GM23338 (cell line): ENCODE data around the gene FRY.

Experiments used
- CREB1 ChIP-seq: fragments of 250-450 bp; sonication (Bioruptor Pico); IDR thresholded peaks from 2 replicates; pipeline ENCODE4 v1.5.0; 2020; ENCODE audit warnings: low read depth, mild to moderate bottlenecking, moderate library complexity
- EZH2 ChIP-seq: fragments of 200-600 bp; sonication (generic); IDR thresholded peaks from one replicate; pipeline ENCODE4 v1.8.0; 2017; ENCODE audit warnings: antibody characterized with exemption, mild to moderate bottlenecking, low read depth; ENCODE audit not compliant: unreplicated experiment
- EZH2phosphoT487 ChIP-seq: fragments of 200-600 bp; sonication (generic); IDR thresholded peaks from one replicate; pipeline ENCODE4 v1.8.1; 2018; ENCODE audit warnings: antibody characterized with exemption; ENCODE audit not compliant: unreplicated experiment
- JUNB ChIP-seq: IDR thresholded peaks from one replicate; pipeline ENCODE4 v1.6.1; 2016; ENCODE audit warnings: antibody characterized with exemption; ENCODE audit not compliant: unreplicated experiment
- NANOG ChIP-seq: IDR thresholded peaks from 2 replicates; pipeline ENCODE4 v1.6.1; 2016; ENCODE audit warnings: antibody characterized with exemption, borderline replicate concordance
- POLR2AphosphoS5 ChIP-seq: IDR thresholded peaks from 2 replicates; pipeline ENCODE4 v1.6.1; 2016; ENCODE audit warnings: antibody characterized with exemption, low read depth
- STAT1 ChIP-seq: IDR thresholded peaks from one replicate; pipeline ENCODE4 v1.6.1; 2016; ENCODE audit warnings: antibody characterized with exemption; ENCODE audit not compliant: unreplicated experiment
- ZNF114 ChIP-seq: fragments of 250-450 bp; sonication (Bioruptor Pico); IDR thresholded peaks from 2 replicates; pipeline ENCODE4 v1.5.0; 2020; ENCODE audit warnings: mild to moderate bottlenecking, moderate library complexity
- ZNF331 ChIP-seq: fragments of 250-450 bp; sonication (Bioruptor Pico); IDR thresholded peaks from 2 replicates; pipeline ENCODE4 v1.5.0; 2020; ENCODE audit warnings: low read depth, mild to moderate bottlenecking, moderate library complexity
- TF ChIP-seq, protein P1 (sequence below), 2 experiments: fragments of 200-600 bp in 1 of 2; sonication (generic) in 1 of 2; conservative IDR thresholded peaks; 2 replicates each; pipeline versions ENCODE4 v1.5.1 to v1.6.1; 2016 to 2017; ENCODE audit warnings: antibody characterized with exemption in 2 of 2, low read depth in 2 of 2, mild to moderate bottlenecking in 2 of 2, moderate library complexity in 1 of 2
- TF ChIP-seq, protein P2 (sequence below): IDR thresholded peaks from 2 replicates; pipeline ENCODE4 v1.6.1; 2016; ENCODE audit warnings: antibody characterized with exemption
- TF ChIP-seq, protein P3 (sequence below): IDR thresholded peaks from one replicate; pipeline ENCODE4 v1.6.1; 2018; ENCODE audit warnings: antibody characterized with exemption; ENCODE audit not compliant: unreplicated experiment
- TF ChIP-seq, protein P4 (sequence below): fragments of 250-450 bp; sonication (Bioruptor Pico); IDR thresholded peaks from 2 replicates; pipeline ENCODE4 v1.5.0; 2020; ENCODE audit warnings: mild to moderate bottlenecking, moderate library complexity

DNA sequence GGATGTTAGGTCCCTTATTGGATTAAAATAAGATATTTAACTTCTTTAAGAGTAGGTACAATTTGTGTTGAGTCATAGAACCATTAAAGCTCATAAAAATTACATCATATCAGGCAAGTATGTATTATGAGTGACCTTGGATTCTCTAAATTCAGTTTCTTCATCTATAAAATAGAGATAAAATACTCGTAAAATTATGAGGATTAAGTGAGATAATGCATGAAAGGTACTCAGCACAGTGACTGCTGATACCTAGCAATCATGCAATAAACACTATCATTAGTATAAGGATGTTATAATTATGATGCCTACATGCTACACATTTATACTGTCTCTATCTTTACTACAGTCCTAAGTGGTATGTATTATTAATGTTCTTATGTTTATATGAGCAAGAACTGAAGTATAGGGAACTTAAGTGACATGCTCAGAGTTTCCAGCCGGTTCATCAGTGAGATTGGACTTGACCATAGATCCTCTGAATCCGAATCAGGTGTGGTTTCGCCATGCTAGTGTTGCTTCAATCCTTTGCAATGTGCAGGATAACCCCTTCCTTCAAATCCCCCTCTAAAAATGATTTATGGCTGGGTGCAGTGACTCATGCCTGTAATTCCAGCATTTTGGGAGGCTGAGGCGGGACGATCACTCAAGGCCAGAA, 22.9 kb upstream of the FRY start:
- no peak for TF ChIP-seq ZNF114 (CRISPR knock-in tag)
- TF ChIP-seq, protein P1, sequence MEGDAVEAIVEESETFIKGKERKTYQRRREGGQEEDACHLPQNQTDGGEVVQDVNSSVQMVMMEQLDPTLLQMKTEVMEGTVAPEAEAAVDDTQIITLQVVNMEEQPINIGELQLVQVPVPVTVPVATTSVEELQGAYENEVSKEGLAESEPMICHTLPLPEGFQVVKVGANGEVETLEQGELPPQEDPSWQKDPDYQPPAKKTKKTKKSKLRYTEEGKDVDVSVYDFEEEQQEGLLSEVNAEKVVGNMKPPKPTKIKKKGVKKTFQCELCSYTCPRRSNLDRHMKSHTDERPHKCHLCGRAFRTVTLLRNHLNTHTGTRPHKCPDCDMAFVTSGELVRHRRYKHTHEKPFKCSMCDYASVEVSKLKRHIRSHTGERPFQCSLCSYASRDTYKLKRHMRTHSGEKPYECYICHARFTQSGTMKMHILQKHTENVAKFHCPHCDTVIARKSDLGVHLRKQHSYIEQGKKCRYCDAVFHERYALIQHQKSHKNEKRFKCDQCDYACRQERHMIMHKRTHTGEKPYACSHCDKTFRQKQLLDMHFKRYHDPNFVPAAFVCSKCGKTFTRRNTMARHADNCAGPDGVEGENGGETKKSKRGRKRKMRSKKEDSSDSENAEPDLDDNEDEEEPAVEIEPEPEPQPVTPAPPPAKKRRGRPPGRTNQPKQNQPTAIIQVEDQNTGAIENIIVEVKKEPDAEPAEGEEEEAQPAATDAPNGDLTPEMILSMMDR (conservative IDR thresholded peaks at IDR 0.05; ENCODE audit: low read depth in 2 of 2), result no peak
- TF ChIP-seq POLR2AphosphoS5, result no peak
- TF ChIP-seq EZH2phosphoT487, result no peak
- TF ChIP-seq, protein P2, sequence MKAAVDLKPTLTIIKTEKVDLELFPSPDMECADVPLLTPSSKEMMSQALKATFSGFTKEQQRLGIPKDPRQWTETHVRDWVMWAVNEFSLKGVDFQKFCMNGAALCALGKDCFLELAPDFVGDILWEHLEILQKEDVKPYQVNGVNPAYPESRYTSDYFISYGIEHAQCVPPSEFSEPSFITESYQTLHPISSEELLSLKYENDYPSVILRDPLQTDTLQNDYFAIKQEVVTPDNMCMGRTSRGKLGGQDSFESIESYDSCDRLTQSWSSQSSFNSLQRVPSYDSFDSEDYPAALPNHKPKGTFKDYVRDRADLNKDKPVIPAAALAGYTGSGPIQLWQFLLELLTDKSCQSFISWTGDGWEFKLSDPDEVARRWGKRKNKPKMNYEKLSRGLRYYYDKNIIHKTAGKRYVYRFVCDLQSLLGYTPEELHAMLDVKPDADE, result no peak
- TF ChIP-seq, protein P3, sequence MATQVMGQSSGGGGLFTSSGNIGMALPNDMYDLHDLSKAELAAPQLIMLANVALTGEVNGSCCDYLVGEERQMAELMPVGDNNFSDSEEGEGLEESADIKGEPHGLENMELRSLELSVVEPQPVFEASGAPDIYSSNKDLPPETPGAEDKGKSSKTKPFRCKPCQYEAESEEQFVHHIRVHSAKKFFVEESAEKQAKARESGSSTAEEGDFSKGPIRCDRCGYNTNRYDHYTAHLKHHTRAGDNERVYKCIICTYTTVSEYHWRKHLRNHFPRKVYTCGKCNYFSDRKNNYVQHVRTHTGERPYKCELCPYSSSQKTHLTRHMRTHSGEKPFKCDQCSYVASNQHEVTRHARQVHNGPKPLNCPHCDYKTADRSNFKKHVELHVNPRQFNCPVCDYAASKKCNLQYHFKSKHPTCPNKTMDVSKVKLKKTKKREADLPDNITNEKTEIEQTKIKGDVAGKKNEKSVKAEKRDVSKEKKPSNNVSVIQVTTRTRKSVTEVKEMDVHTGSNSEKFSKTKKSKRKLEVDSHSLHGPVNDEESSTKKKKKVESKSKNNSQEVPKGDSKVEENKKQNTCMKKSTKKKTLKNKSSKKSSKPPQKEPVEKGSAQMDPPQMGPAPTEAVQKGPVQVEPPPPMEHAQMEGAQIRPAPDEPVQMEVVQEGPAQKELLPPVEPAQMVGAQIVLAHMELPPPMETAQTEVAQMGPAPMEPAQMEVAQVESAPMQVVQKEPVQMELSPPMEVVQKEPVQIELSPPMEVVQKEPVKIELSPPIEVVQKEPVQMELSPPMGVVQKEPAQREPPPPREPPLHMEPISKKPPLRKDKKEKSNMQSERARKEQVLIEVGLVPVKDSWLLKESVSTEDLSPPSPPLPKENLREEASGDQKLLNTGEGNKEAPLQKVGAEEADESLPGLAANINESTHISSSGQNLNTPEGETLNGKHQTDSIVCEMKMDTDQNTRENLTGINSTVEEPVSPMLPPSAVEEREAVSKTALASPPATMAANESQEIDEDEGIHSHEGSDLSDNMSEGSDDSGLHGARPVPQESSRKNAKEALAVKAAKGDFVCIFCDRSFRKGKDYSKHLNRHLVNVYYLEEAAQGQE, result no peak
- no peak for TF ChIP-seq JUNB
- no peak for TF ChIP-seq EZH2
- TF ChIP-seq STAT1, result no peak
- no peak for TF ChIP-seq ZNF331 (CRISPR knock-in tag)
- no peak for TF ChIP-seq CREB1 (CRISPR knock-in tag)
- TF ChIP-seq, protein P4, sequence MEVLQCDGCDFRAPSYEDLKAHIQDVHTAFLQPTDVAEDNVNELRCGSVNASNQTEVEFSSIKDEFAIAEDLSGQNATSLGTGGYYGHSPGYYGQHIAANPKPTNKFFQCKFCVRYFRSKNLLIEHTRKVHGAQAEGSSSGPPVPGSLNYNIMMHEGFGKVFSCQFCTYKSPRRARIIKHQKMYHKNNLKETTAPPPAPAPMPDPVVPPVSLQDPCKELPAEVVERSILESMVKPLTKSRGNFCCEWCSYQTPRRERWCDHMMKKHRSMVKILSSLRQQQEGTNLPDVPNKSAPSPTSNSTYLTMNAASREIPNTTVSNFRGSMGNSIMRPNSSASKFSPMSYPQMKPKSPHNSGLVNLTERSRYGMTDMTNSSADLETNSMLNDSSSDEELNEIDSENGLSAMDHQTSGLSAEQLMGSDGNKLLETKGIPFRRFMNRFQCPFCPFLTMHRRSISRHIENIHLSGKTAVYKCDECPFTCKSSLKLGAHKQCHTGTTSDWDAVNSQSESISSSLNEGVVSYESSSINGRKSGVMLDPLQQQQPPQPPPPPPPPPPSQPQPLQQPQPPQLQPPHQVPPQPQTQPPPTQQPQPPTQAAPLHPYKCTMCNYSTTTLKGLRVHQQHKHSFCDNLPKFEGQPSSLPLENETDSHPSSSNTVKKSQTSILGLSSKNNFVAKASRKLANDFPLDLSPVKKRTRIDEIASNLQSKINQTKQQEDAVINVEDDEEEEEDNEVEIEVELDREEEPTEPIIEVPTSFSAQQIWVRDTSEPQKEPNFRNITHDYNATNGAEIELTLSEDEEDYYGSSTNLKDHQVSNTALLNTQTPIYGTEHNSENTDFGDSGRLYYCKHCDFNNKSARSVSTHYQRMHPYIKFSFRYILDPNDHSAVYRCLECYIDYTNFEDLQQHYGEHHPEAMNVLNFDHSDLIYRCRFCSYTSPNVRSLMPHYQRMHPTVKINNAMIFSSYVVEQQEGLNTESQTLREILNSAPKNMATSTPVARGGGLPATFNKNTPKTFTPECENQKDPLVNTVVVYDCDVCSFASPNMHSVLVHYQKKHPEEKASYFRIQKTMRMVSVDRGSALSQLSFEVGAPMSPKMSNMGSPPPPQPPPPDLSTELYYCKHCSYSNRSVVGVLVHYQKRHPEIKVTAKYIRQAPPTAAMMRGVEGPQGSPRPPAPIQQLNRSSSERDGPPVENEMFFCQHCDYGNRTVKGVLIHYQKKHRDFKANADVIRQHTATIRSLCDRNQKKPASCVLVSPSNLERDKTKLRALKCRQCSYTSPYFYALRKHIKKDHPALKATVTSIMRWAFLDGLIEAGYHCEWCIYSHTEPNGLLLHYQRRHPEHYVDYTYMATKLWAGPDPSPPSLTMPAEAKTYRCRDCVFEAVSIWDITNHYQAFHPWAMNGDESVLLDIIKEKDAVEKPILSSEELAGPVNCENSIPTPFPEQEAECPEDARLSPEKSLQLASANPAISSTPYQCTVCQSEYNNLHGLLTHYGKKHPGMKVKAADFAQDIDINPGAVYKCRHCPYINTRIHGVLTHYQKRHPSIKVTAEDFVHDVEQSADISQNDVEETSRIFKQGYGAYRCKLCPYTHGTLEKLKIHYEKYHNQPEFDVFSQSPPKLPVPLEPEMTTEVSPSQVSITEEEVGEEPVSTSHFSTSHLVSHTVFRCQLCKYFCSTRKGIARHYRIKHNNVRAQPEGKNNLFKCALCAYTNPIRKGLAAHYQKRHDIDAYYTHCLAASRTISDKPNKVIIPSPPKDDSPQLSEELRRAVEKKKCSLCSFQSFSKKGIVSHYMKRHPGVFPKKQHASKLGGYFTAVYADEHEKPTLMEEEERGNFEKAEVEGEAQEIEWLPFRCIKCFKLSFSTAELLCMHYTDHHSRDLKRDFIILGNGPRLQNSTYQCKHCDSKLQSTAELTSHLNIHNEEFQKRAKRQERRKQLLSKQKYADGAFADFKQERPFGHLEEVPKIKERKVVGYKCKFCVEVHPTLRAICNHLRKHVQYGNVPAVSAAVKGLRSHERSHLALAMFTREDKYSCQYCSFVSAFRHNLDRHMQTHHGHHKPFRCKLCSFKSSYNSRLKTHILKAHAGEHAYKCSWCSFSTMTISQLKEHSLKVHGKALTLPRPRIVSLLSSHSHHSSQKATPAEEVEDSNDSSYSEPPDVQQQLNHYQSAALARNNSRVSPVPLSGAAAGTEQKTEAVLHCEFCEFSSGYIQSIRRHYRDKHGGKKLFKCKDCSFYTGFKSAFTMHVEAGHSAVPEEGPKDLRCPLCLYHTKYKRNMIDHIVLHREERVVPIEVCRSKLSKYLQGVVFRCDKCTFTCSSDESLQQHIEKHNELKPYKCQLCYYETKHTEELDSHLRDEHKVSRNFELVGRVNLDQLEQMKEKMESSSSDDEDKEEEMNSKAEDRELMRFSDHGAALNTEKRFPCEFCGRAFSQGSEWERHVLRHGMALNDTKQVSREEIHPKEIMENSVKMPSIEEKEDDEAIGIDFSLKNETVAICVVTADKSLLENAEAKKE (CRISPR knock-in tag), result no peak
- no peak for TF ChIP-seq NANOG
